Tibial nerve (tissue), 3 donors: ENCODE data around the gene KSR2.

Experiments
- POLR2A ChIP-seq, 2 donors: fragments of 450-650 bp; IDR thresholded peaks; one replicate each; pipeline ENCODE4 v1.6.1; 2017; ENCODE audit warnings: antibody characterized with exemption in 2 of 2, mild to moderate bottlenecking in 2 of 2, moderate library complexity in 2 of 2
- TF ChIP-seq, protein P1 (sequence below), 5 experiments: fragments of 200-600 bp in 3 of 5; fragments of 450-650 bp in 2 of 5; sonication (generic) in 3 of 5; IDR thresholded peaks; one replicate each; pipeline ENCODE4 v1.5.1; 2016 to 2019; ENCODE audit warnings: antibody characterized with exemption in 5 of 5, mild to moderate bottlenecking in 3 of 5, moderate library complexity in 2 of 5

DNA sequence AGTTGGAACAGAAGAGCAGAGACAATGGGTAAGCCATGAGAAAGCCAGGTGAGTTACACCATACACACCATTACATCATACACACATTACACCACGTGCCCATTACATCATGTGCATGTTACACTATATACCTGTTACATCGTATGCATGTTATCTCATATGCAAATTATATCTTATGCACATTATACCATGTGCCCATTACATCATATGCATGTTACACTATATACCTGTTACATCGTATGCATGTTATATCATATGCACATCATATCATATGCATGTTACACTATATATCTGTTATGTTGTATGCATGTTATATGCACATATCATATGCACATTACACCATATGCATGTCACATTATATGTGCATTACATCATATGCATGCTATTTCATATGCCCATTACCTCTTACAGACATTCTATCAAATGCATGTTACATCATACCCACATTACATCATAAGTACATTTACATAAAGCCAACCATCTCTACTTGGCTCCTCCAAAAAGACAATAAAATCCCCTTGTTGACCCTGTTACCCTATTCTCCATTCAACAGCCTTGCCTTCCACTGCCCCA lies 207.2 kb downstream of the KSR2 start:
- TF ChIP-seq, protein P1, sequence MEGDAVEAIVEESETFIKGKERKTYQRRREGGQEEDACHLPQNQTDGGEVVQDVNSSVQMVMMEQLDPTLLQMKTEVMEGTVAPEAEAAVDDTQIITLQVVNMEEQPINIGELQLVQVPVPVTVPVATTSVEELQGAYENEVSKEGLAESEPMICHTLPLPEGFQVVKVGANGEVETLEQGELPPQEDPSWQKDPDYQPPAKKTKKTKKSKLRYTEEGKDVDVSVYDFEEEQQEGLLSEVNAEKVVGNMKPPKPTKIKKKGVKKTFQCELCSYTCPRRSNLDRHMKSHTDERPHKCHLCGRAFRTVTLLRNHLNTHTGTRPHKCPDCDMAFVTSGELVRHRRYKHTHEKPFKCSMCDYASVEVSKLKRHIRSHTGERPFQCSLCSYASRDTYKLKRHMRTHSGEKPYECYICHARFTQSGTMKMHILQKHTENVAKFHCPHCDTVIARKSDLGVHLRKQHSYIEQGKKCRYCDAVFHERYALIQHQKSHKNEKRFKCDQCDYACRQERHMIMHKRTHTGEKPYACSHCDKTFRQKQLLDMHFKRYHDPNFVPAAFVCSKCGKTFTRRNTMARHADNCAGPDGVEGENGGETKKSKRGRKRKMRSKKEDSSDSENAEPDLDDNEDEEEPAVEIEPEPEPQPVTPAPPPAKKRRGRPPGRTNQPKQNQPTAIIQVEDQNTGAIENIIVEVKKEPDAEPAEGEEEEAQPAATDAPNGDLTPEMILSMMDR (IDR thresholded peaks at IDR 0.05) = no peak
- TF ChIP-seq POLR2A (IDR thresholded peaks at IDR 0.05) = no peak
